ENCODE results near the gene APLF. TPM values are rescaled to one million over a fixed set of nuclear protein-coding genes. Genes with fewer than 3 reads are reported as not detected.

The APLF gene
- total and polyA plus RNA-seq, 4 donors: 0.18 to 3.8 (median 1.0) TPM

GRCh38 chr2:68475576-68475975 lies 8.2 kb downstream of the APLF start:
- no peak overlapping the region for H3K9ac ChIP-seq (ENCODE audit: low read depth in 1 of 2, low read length in 2 of 2)
- no peak overlapping the region for H3K4me3 ChIP-seq (ENCODE audit: low read depth in 1 of 3, low read length in 3 of 3)
- H3K27me3 ChIP-seq (ENCODE audit: control insufficient read depth in 4 of 4, insufficient read depth in 4 of 4, low read length in 3 of 4): no peaks in the 10 kb centered on the region
- TF ChIP-seq GABPA (IDR thresholded peaks at IDR 0.05 in 1 of 2, conservative IDR thresholded peaks at IDR 0.05 in 1 of 2) (no peak), HNF4G (IDR thresholded peaks at IDR 0.05) (no peak), YY1 (IDR thresholded peaks at IDR 0.05) (no peak), FOXA1 (IDR thresholded peaks at IDR 0.05) (no peak), CTCF (IDR thresholded peaks at IDR 0.05; ENCODE audit: low read depth, low read length, missing input control) (no peak), TAF1 (conservative IDR thresholded peaks at IDR 0.05) (no peak), SP1 (IDR thresholded peaks at IDR 0.05) (no peak), REST (IDR thresholded peaks at IDR 0.05) (no peak), RXRA (IDR thresholded peaks at IDR 0.05) (no peak), JUND (IDR thresholded peaks at IDR 0.05) (no peak), HNF4A (conservative IDR thresholded peaks at IDR 0.05) (no peak), FOXA2 (IDR thresholded peaks at IDR 0.05) (no peak), NR2F2 (IDR thresholded peaks at IDR 0.05) (no peak), EGR1 (IDR thresholded peaks at IDR 0.05; ENCODE audit: low read depth in 2 of 2) (no peak), RAD21 (IDR thresholded peaks at IDR 0.05) (no peak)
- TF ChIP-seq, protein P1, sequence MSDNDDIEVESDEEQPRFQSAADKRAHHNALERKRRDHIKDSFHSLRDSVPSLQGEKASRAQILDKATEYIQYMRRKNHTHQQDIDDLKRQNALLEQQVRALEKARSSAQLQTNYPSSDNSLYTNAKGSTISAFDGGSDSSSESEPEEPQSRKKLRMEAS (IDR thresholded peaks at IDR 0.05): no peak
- TF ChIP-seq, protein P2, sequence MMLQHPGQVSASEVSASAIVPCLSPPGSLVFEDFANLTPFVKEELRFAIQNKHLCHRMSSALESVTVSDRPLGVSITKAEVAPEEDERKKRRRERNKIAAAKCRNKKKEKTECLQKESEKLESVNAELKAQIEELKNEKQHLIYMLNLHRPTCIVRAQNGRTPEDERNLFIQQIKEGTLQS (IDR thresholded peaks at IDR 0.05): no peak
- TF ChIP-seq, protein P3, sequence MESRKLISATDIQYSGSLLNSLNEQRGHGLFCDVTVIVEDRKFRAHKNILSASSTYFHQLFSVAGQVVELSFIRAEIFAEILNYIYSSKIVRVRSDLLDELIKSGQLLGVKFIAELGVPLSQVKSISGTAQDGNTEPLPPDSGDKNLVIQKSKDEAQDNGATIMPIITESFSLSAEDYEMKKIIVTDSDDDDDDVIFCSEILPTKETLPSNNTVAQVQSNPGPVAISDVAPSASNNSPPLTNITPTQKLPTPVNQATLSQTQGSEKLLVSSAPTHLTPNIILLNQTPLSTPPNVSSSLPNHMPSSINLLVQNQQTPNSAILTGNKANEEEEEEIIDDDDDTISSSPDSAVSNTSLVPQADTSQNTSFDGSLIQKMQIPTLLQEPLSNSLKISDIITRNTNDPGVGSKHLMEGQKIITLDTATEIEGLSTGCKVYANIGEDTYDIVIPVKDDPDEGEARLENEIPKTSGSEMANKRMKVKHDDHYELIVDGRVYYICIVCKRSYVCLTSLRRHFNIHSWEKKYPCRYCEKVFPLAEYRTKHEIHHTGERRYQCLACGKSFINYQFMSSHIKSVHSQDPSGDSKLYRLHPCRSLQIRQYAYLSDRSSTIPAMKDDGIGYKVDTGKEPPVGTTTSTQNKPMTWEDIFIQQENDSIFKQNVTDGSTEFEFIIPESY (IDR thresholded peaks at IDR 0.05): no peak
- H3K9me3 ChIP-seq (ENCODE audit: control insufficient read depth in 4 of 4, low read length in 3 of 4): no peaks in the 10 kb centered on the region
- DNase-seq (ENCODE audit: low spot score): no peak
- 55% methylated on average over 2 of the region's 2 CpGs for WGBS
- peaks cover 0 to 7% (median 2%) of the 10 kb centered on the region in 4 donors for H3K4me1 ChIP-seq (ENCODE audit: control insufficient read depth in 4 of 4, insufficient read depth in 4 of 4, low read length in 3 of 4)
- no peak overlapping the region for H3K27ac ChIP-seq (ENCODE audit: low read depth in 1 of 2, low read length in 2 of 2)
- no peaks in the 10 kb centered on the region for H3K36me3 ChIP-seq (ENCODE audit: control insufficient read depth in 4 of 4, insufficient read depth in 3 of 4, low read depth in 1 of 4, low read length in 3 of 4)

Data from liver (tissue), 9 donors.